IPS DF 6.9 (cell line): ENCODE results near the gene INPP4B.

Experiments
- DNase-seq: peaks from one replicate; pipeline ENCODE4 v3.0.0-alpha.2; 2013; ENCODE audit warnings: low read depth, low spot score
- H3K27ac ChIP-seq: one replicate; pipeline ENCODE4 v1.5.1; 2013; ENCODE audit warnings: low read length, control low read depth
- H3K27me3 ChIP-seq: 2 replicates; pipeline ENCODE4 v1.6.1; 2013; ENCODE audit warnings: mild to moderate bottlenecking, low read length; ENCODE audit not compliant: control insufficient read depth, insufficient read depth
- H3K36me3 ChIP-seq: 2 replicates; pipeline ENCODE4 v1.6.1; 2013; ENCODE audit warnings: low read length; ENCODE audit not compliant: control insufficient read depth, insufficient read depth
- H3K4me1 ChIP-seq: 2 replicates; pipeline ENCODE4 v1.6.1; 2013; ENCODE audit warnings: low read length; ENCODE audit not compliant: control insufficient read depth, insufficient read depth
- H3K4me3 ChIP-seq: 2 replicates; pipeline ENCODE4 v1.5.1; 2013; ENCODE audit warnings: mild to moderate bottlenecking, low read length
- H3K9me3 ChIP-seq: 2 replicates; pipeline ENCODE4 v1.6.1; 2013; ENCODE audit warnings: low read length, inconsistent platforms; ENCODE audit not compliant: control insufficient read depth, insufficient read depth
- WGBS: extraction: QIAGEN DNeasy Blood & Tissue Kit; methylation state at CpG from one replicate; pipeline ENCODE4 v1.1.7; 2013; ENCODE audit warnings: mixed read lengths, missing lambda C conversion rate; ENCODE audit not compliant: insufficient read length, insufficient coverage; 5-methylcytosine and 5-hydroxymethylcytosine counted together

Gene INPP4B

DNA sequence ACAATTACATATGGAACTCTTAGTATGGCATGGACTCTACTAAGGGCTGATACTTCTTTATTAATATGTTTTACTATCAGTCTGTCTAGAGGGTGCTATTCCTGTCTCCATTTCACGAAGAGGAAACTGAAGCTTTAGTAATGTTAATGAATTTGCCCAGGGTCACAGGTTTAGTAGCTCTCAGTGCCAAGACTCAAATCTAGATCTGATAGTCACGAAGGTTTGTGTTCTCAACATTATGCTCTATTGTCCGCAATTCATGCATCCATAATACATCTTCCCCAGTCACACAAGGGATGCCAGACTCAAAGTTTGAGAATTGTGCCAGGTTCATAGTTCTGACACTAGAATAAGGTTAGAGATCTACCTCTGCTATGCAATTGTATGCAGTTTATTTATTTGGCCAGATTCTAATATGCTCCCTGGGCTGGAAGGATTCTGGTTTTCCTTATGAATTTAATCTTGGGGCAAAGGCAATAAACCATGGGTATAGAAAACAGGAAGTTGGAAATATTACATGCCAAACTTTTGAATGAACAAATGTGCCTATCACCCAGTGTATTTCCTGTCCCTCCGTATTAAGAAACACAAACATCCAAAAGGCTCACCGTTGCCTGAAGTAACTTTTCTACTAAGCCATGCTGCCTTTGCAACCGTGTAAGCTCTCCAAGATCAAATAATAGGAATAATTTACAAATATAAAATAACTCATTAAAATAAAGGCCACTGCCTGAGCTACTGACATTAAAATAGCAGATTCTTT is 478.5 kb downstream of the INPP4B start:
- no peak for DNase-seq
- H3K27me3 ChIP-seq, result no peaks in the 10 kb centered on the region
- no peaks in the 10 kb centered on the region for H3K9me3 ChIP-seq
- no peak overlapping the region for H3K4me3 ChIP-seq
- no peak overlapping the region for H3K27ac ChIP-seq
- H3K4me1 ChIP-seq, result no peaks in the 10 kb centered on the region; the same call in 1 of the 2 replicates
- no CpG with 5 or more reads among the region's 6 CpGs for WGBS
- no peaks in the 10 kb centered on the region for H3K36me3 ChIP-seq

GRCh38 chr4:142366769-142367181 is 479.3 kb downstream of the INPP4B start:
- H3K36me3 ChIP-seq, result no peaks in the 10 kb centered on the region
- no peaks in the 10 kb centered on the region for H3K27me3 ChIP-seq
- no peaks in the 10 kb centered on the region; the same call in 1 of the 2 replicates for H3K4me1 ChIP-seq
- no peak for DNase-seq
- H3K9me3 ChIP-seq, result no peaks in the 10 kb centered on the region
- no peak overlapping the region for H3K27ac ChIP-seq
- H3K4me3 ChIP-seq, result no peak overlapping the region

GRCh38 chr4:142365391-142365790 is 480.7 kb downstream of the INPP4B start:
- no peaks in the 10 kb centered on the region for H3K9me3 ChIP-seq
- no peaks in the 10 kb centered on the region; the same call in 1 of the 2 replicates for H3K4me1 ChIP-seq
- no peaks in the 10 kb centered on the region for H3K36me3 ChIP-seq
- no peak for DNase-seq
- no peak overlapping the region for H3K4me3 ChIP-seq
- H3K27ac ChIP-seq, result no peak overlapping the region
- H3K27me3 ChIP-seq, result no peaks in the 10 kb centered on the region
- WGBS, result no CpG with 5 or more reads among the region's 1 CpG

DNA sequence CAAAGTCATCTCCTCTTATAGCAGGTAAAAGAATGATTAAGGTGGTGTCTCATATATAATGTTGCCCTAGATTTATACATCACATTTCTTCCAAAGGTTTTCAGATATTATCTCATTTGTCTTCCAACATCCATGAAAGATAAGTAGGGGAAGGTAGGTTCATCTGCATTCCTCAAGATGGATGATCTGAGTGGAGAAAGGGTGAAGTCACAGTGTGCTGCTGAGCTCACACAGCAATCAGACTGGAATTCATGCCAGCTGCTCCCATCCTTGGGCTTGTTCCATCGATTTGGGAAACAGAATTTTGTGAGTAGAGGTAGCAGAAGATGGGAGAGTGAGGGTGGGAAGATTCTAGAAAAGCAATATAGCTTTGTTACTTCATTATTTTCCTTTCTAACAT is 482.4 kb downstream of the INPP4B start:
- no CpG with 5 or more reads among the region's 1 CpG for WGBS
- H3K27ac ChIP-seq, result no peak overlapping the region
- H3K27me3 ChIP-seq, result no peaks in the 10 kb centered on the region

GRCh38 chr4:142361981-142362380 is 484.1 kb downstream of the INPP4B start:
- Histone ChIP-seq H3K27me3 (no peaks in the 10 kb centered on the region), H3K4me1 (no peaks in the 10 kb centered on the region; the same call in 1 of the 2 replicates), H3K9me3 (no peaks in the 10 kb centered on the region), H3K4me3 (no peak overlapping the region), H3K27ac (no peak overlapping the region), H3K36me3 (no peaks in the 10 kb centered on the region)
- WGBS, result no CpG with 5 or more reads among the region's 2 CpGs
- DNase-seq, result no peak

More for the DNA sequence above, 482.4 kb downstream of the INPP4B start:
- H3K4me3 ChIP-seq, result no peak overlapping the region
- H3K36me3 ChIP-seq, result no peaks in the 10 kb centered on the region
- no peaks in the 10 kb centered on the region for H3K9me3 ChIP-seq
- DNase-seq, result no peak
- H3K4me1 ChIP-seq, result no peaks in the 10 kb centered on the region; the same call in 1 of the 2 replicates

- no peak overlapping the region for H3K27ac ChIP-seq
- WGBS, result no CpG with 5 or more reads among the region's 1 CpG
- H3K4me1 ChIP-seq, result no peaks in the 10 kb centered on the region; the same call in 1 of the 2 replicates
- no peaks in the 10 kb centered on the region for H3K27me3 ChIP-seq
- no peaks in the 10 kb centered on the region for H3K9me3 ChIP-seq
- no peak for DNase-seq
- no peak overlapping the region for H3K4me3 ChIP-seq
- H3K36me3 ChIP-seq, result no peaks in the 10 kb centered on the region
These were observed 485.4 kb downstream of the INPP4B start for GRCh38 chr4:142360657-142361056.

DNA sequence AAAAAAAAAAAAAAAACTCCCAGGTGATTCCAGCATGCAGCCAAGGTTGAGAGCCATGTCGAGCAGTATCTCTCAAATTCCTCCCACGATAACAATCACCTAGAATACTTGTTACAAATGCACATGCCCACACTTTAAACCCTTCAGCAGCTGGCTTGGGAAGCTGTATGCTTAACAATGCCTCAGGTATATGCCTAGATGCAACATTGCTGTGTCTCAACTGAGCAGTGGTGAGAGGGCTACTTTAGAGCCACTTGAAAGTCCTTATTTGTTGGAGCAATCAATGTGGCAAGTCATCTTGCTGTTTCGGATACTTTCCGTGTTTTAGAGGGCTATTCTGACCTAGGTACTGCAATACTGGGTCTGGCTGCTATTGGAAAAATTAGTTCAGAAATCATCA is 487.4 kb downstream of the INPP4B start:
- no peak overlapping the region for H3K4me3 ChIP-seq
- 0 out of 2 replicates have a peak, but pooled peaks cover 1% of the 10 kb centered on the region for H3K4me1 ChIP-seq
- no peak overlapping the region for H3K27ac ChIP-seq
- WGBS, result no CpG with 5 or more reads among the region's 4 CpGs
- no peaks in the 10 kb centered on the region for H3K27me3 ChIP-seq
- no peaks in the 10 kb centered on the region for H3K36me3 ChIP-seq
- H3K9me3 ChIP-seq, result no peaks in the 10 kb centered on the region
- DNase-seq, result no peak

DNA sequence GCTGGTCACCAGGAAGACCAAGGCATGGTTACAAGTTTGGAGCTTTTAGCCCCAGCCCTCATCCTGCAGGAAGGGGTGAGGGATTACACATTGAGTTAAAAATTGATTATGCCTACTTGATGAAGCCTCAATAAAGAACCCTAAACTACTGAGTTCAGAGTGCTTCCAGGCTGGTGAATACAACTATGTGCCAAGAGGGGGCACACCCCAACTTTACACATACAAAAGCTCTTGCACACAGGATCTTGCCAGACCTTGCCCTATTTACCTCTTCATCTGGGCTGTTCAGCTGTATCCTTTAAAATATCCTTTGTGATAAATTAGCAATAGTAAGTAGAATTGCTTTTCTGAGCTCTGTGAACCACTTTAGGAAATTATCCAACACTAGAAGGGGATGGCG is 489.3 kb downstream of the INPP4B start:
- no peak overlapping the region for H3K27ac ChIP-seq
- no peak for DNase-seq
- no peak overlapping the region for H3K4me3 ChIP-seq
- no peaks in the 10 kb centered on the region for H3K27me3 ChIP-seq
- H3K9me3 ChIP-seq, result no peaks in the 10 kb centered on the region
- H3K36me3 ChIP-seq, result no peaks in the 10 kb centered on the region
- peaks cover 1% of the 10 kb centered on the region; the same call in 1 of the 2 replicates for H3K4me1 ChIP-seq
- WGBS, result no CpG with 5 or more reads among the region's 1 CpG

DNA sequence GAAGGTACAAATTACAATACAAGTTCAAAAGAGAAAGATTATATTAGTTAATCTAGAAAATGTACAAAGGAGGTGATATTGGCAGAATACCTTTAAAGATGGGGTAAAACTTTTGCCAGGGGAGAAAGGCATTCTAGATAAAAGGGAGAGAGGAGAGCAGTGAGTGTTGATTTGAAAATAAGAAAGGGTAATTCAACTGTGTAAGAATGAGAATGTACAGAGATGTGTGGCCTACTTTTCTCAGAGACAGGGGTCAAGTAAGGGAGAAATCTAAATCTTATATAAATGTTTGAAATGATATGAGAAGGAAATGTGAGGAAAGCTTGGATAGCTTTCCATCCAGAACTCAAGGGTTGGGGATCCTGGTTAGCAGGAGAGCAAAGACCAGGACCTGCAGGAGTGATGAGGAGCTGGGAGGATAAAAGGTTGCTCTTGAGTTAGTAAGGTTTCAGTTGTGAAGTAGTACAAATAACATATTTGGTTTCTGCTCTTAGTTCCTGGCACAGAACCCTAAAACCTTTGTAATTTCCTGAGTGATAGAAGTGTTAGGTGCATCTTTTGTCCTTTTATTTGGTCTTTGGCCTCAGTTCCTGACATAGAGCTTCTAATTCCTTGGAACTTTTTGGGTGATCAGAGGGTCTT is 489.9 kb downstream of the INPP4B start:
- DNase-seq, result no peak
- H3K27me3 ChIP-seq, result no peaks in the 10 kb centered on the region
- no peak overlapping the region for H3K27ac ChIP-seq
- no peaks in the 10 kb centered on the region for H3K36me3 ChIP-seq
- H3K4me1 ChIP-seq, result peaks cover 1% of the 10 kb centered on the region; the same call in 1 of the 2 replicates
- no peaks in the 10 kb centered on the region for H3K9me3 ChIP-seq
- H3K4me3 ChIP-seq, result no peak overlapping the region

DNA sequence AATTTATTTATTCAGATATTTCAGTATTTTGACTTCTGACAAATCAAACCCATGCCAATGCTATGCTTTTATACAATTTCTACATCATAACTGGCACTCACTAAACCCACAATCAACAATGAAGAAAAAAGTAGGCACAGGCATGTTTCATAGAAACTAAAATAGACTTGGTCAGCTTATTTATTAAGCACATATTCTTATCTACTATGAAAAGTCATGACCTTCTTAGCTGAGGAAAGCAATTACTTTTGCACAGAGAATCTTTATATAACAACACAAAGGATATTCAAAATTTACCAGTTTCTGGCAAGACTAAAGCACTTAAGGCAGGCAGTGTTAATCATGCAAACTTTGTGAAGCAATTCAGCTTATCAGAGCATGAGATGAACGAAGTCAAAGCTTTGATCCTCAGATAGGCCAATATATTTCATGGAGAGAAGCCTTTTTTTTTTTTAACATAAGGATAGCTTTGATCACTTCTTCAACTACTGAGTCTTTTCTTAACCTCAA is 490.6 kb downstream of the INPP4B start:
- Histone ChIP-seq H3K4me3 (no peak overlapping the region), H3K36me3 (no peaks in the 10 kb centered on the region), H3K9me3 (no peaks in the 10 kb centered on the region), H3K27me3 (no peaks in the 10 kb centered on the region), H3K27ac (no peak overlapping the region), H3K4me1 (peaks cover 1% of the 10 kb centered on the region; the same call in 1 of the 2 replicates)
- no CpG with 5 or more reads among the region's 1 CpG for WGBS
- DNase-seq, result no peak
